ENCODE data around the gene SPATA31C2.
"Not testable (repeated sequence)": the region's sequence is repeated elsewhere in the genome, so short reads cannot be mapped to it uniquely, and the experiment has no call there.

SPATA31C2 gene

DNA sequence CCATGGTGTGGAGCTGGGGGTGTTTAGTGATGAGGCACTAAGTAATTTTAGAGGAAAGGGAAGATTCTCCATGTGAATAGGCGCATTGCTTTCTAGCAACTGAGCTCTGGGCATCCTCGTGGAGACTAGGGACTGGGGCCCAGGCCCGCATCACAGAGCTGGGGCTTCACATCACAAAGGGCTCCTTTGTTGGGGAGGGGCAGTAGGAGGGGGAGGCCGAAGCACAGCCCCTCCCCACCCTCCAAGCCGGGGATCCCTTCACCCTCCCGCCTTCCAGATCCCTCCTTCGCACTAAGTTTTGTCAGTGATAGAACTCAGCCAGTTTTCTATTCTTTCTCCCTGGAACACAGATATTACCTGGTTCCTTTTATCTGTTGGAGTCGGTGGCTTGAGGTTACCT lies at the start of gene SPATA31C2:
SPATA31C2 (minus strand) TSS at position 101 of the 400 bp plus-strand sequence; CDS start at position 72, 29 bp downstream.
- DNase-seq, result not testable (repeated sequence)

DNA sequence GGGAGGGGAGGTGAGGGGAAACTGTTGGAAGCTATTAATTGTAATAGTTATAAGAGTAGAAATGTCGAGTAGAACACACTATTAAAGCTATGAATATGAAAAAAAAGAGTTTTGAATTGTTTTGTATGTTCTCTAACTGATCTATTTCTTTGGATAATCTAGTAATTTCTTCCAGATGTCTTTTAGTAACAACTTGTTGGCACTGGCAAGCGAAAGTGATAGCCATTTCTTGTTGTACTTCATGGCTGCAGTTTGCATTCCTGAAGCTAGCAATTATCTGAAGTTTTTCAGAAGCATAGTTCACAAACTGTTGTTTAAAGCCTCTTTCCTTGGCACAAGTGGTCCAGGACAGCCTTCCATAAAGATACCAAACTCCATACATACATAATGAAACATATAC lies 49.4 kb upstream of the SPATA31C2 start:
- no peak for DNase-seq

DNA sequence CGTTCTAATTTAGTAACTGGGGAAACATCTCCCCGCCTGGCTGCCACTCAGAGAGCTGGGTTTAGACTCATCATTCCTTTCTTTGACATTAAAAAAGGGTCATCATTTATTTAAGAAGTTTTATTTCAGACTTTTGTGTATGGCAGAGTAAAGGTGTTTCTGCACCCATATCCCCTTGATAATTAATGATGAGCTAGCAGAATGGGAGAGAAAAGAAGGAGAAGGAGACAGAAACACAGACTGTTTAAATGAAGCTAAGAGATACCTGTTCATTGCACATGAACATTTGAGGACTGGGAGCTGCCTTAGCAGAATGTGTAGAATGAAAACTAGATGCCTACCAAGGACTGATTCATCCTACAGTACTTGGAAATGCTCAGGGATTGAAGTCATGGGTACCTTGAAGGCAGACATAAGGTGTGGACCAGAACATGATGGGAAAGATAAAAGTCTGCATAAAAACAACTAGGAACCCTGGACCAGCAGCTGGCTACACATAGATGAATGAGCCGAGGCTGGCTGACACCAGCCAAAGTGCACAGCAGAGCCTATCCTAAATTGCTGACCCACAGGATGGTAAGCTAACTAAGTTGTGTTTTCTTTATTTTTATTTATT lies 48.3 kb upstream of the SPATA31C2 start:
- no peak for DNase-seq

DNA sequence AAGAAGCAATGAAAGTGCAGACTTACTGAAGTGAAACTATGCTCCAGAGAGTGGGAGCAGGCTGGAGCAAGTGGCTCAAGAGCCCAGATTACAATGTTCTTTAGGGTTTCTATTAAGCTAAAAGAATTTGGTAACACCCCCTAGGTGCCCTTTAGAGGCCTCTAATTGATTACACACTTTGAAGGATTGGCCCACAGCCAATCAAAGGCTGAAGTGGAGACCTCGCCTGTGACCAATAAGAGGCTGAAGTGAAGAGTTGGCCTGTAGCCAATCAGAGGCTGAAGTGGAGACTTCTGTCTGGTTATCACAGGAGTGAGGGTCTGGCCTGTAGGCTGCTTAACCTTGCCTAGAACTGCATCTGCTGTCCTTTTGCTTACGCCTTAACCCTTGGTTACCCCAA lies 46.7 kb upstream of the SPATA31C2 start:
- no peak for DNase-seq

DNA sequence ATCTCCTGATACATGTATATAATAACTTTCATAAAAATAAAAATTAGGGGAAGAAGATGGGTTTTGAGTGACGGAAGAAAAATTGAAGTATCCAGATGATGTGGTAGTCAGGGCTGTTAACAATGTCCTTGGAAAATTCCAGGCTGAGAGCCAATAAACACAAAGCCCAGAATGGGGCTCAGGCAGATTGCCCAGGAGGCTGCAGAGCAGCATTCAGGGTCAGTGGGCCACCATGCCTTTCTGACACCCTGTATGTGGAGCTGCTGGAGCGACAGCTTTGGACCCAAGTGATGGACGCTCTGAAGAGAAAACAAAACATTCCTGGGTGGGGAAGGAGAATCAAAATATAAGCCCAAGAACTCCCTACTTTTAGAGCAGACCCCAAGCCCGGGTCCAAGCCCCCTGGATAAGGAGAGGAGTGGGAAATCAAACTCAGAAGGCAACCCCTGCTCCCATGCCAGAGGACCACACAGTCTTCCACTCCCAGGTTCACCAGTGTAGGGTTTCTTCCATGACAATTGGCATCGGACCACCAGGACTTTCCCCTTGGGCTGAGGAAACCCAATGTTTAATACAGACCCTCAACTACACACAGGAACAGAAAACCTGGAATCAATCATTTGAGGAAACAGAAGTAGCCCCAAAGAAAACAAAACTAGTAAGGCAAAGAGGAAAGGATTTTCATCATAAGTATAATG lies 45.7 kb upstream of the SPATA31C2 start:
- no peak for DNase-seq

DNA sequence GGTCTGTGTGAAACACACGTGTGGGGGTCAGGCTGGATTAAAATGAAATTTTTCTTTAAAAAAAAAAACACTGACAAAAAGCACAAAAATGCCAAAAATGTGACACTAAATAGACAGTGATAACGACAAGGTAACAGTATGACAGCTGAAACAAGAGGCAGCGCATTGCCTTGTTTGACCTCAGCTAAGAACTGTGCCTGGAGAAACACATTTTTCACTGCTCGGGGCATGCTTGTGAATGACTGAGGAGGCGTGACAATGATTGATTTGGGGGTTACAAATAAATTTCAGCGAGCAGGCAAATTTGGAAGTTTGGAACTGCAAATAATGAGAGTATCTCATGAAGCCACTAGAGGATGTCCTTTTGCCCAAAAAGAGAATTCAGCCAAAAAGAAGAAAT lies 44.2 kb upstream of the SPATA31C2 start:
- DNase-seq, result no peak

DNA sequence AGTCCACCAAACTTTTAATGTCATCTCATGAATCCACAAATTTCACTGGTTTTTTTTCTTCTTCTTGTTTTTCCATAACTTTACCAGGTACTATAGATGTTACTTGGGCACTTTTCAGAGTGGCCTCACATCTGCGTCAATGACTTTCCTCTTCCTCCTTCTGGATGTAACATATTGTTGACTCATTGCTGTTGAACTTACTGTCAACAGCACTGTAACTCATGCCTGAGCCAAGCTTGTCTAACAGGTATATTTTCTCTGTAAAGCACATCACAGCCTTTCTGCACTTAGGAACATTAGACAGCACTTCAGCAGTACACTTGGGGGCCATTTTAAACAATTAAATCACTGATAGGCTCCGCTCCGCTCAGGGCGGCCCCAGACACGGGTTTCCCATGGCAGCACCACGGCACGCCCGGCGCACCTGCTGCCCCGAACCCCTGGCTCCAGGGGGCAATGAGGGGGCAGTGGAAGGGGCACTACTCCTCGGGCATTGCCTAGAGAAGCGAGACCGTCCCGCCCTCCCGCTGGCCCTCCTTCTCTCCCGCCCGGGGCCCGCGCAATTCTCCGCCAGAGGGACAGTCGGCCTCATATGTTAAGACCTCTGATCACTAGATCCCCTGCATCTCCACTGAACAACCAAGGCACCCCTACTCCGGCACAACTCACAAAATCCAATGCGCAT lies 41.9 kb upstream of the SPATA31C2 start:
- DNase-seq, result peak in 1 of 2 donors; percentile 12

DNA sequence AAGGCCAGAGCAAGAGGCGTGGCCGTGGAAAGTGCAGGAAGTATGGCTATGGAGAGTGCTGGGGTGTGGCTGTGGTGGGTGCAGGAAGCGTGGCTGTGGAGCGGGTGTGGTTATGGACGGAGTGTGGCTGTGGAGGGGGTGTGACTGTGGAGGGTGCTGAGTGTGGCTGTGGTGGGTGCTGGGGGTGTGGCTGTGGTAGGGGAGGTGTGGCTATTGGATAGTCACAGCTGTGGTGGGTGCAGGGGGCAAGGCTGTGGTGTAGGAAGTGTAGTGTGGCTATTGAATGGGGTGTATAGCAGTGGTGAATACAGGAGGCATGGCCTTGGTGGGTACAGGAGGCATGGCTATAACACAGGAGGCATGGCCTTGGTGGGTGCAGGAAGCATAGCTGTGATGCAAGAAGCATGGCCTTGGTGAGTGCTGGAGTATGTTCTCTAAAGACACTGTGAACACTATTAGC lies 40.8 kb upstream of the SPATA31C2 start:
- no peak for DNase-seq

DNA sequence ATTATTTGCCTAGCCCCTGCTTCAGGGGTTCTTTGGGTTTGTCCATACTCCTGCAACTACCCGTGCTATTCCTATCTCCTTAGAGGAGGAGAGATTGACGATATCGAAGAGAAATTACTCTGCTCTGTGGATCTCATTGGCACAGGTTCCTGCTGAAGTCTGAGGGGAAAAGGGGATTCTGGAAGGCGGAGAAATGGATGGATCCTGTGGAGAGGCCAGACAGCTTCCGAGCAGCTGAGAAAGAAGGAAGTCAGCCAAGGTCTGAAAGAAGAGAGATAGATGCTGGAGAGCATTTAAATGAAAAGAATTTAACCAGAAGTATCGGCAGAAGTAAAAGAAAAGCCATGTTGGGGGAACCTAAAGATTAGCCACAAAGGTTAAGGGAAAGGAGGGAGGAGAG lies 40.4 kb upstream of the SPATA31C2 start:
- no peak for DNase-seq

DNA sequence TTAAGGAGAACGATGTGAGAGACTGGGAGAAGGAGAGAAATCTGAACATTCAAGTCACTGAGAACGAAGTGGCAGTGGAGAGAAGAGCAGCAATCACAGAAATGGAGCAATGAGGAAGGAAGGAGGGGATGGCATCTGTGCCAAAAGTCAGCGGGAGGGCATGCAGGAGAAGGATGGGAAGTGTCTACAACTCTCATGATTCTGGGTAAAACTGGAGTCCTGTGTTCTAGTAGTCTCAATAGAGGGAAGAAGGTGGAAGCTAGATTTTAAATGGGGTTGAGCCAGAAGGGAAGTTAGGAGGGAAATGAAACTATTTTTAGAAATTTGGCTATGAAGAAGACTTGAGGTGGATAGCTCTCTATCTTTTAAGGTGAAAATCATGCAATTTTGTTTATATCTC lies 39.1 kb upstream of the SPATA31C2 start:
- peak in 1 of 2 donors; percentile 12 for DNase-seq

DNA sequence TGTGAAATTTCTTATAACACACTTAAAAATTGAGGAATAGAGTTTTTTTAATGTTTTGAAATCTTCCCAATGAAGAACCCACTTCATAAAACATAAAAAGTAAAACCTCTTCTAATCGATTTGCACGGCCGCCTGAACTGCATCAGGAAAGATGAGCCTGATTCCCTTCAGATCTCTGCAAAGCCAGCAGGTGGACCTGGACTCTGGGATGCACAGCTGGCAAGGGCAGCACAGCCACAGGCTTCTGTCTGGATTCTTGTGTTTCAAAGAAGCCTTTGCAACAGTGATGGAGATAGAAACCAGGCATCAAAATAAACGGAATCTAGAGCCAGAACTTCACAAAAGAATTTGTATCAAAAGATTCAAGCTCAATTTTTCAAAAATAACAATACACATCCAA lies 36.0 kb upstream of the SPATA31C2 start:
- no peak for DNase-seq

DNA sequence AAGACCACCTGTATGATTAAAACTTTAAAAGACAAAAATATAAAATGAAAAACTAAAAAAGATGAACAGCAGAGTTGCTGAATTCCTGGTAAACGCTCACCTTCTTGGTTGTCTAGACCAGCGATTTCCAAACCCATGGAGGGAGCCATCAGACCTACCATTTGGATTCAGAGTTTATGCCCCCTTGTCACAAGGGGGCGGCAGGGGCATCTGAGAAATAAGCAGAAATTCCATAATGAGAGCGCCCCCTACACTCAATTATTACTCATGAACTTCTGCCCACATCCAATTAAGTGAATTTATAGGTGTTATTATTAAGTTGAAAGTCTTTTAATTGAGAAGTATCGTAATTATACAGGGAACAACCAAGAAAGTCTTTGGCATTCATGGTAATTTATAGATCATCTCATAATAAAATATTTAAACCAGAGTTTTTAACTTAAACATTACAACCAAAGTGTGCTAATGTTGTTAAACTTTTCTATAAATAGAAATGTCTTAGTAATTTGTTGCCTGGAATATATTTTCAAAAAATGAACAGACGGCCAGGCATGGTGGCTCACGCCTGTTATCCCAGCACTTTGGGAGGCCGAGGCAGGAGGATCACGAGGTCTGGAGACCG lies 35.2 kb upstream of the SPATA31C2 start:
- DNase-seq, result peak; percentile 61 to 78

DNA sequence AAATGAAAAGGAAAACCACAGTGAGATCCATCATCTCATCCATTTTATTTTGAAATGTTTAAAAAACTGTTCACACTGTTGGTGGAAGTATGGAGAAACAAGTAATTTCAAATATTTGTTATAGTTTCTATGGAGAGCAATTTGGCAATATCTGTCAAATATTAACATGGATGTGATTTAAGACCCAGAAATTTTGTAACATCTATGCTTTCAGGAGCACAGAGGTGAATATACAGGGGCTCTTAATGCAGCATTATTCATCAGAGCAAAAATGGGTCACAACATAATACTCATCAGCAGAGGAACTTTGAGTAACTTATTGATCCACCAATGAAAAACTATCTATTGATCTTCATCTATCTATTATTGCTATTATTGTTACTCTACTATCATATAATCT lies 31.4 kb upstream of the SPATA31C2 start:
- DNase-seq, result peak in 1 of 2 donors; percentile 2

DNA sequence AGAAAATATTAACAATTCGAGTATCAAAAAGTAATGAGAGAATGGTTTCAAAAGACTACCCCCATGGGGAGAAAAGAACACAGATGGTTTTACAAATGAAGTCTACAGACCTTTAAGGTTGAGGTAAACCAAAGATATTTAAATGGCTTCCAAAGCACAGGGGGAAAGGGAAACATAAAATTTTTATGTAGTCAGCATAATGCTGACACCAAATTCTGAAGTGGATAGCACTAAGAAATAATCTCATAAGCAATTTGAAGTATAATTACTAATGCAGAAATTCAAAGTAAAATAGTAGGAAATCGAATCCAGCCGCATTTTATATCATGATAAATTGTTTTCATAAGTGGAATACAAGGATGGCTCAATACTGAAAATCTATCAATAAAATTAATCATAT lies 30.3 kb upstream of the SPATA31C2 start:
- no peak for DNase-seq

DNA sequence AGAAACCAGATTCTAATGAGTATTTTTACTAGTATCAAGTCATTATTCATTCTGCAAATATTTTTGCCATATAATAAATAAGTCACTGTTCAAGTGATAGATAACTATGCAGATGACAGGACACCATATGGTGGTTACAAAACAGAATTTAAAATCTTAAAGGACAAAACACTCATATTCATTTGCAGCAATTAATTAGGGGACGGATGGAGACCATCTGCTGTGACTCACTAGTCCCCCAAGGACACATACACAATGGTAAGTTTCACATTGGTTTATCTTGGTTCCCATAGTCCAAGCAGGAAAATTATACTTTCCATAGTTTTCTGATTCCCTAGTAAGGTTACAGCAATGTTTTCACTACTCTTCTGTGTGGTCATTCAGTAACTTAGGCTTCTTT lies 28.4 kb upstream of the SPATA31C2 start:
- no peak for DNase-seq

DNA sequence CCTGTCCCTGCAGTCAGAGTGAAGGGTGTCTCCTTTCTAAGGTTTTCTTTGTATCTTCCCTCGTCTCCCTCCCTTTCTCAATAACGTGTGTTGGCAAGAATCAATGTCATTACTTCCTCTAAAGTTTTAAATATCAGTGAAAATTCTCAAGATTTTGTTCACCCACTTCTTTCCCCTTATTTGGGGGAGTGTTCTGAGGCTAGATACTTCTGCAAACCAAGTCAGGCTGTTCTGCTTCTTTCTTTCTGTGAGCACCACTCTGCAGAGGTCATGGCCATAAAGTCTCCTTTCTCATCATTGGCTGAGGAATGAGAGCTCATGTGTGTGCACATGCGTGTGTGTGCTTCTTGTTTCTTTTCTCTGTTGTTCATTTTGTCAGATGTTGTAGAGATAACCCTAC lies 26.6 kb upstream of the SPATA31C2 start:
- DNase-seq, result peak; percentile 46 to 57

DNA sequence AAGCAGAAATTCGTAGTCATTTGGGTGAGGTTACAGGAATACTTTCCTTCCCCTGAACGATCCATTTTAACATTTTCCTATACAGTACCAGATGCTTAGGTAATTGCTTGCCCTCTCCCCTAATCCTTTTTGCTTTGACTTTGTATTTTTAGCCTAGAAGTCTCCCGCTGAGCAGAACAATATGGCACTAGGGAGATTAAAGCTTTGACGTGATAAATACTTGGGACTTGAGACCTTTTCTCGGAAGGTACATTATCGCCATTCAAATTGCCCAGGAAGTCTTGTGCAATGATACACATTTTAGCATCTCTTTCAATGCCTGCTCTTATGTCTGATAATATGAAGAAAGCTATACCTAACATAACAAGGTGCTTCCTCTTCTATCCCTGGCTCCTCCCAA lies 22.9 kb upstream of the SPATA31C2 start:
- no peak for DNase-seq

DNA sequence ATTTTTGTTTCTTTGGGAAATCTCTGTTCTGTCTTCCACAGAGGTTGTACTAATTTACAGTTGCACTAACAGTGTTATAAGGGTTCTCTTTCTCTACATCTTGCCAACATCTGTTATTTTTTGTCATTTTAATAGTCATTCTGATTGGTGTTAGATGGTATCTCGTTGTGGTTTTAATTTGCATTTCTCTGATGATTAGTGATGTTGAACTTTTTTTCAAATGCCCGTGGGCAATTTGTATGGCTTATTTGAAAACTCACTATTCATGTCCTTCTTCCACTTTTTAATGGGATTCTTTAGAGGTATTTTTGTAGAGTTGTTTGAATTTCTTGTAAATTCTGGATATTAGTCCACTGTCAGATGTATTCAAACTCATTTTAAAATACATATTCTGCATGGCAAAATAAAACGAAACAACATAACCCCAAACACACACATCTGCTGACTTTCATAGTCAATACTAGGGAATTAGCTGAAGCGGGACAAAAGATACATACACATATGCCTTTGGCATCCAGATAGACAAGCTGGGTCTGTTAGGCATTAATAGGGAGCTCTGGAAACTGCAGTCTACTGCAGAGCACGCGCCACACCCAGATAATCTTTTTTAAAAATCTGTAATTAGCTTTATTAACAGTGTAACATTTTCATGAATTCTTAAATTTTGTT lies 5.8 kb upstream of the SPATA31C2 start:
- no peak for DNase-seq

DNA sequence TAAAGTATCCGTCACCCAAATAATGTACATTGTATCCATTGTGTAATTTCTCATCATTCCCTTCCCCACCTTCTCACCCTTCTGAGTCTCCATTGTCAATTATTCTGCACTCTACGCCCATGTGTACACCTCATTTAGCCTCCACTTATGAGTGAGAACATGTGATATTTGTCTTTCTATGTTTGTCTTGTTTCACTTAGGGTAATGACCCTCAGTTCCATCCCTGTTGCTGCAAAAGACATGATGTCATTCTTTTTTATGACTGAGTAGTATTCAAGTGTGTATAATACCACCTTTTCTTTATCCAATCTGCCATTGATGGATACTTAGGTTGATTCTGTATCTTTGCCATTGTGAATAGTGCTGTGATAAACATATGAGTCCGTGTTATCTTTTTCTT lies 4.9 kb upstream of the SPATA31C2 start:
- no peak for DNase-seq

DNA sequence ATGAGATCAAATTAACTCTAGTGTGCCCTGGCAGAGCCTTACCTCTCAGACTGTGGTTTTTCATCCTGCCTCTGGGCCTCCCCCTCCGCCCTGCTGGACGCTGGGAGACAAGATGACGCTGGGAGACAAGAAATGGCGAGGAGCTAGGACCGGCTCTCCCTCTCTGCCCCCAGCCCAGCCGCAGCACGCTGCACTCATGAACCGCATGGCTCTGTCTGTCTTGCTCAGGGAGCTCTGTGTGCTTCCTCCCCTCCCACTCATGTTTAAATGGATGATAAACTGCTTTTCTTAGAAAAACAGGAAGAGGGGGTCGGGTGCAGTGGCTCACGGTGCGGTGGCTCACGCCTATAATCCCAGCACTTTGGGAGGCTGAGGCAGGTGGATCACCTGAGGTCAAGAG lies 4.7 kb downstream of the SPATA31C2 start:
- DNase-seq, result peak; percentile 12 to 44

DNA sequence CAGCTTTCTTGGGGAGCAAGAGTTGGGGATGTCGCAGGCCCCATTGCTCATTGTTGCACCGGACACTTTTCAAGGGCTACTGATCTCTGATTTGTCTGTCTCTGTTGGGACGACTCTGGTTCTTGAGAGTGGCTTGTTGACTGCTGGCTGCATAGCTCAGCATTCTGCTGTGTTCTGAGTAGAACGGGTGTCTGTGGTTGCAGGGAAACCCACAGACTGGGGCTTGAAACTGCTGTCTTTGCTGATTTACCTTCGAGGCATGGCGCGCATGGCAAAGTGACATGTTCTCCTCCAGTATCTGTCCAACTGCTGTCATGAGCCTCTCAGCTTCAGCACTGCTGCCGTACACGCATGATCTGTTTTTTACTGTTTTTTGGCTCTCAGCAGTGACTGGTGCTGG lies 8.7 kb downstream of the SPATA31C2 start:
- DNase-seq, result not testable (repeated sequence)

DNA sequence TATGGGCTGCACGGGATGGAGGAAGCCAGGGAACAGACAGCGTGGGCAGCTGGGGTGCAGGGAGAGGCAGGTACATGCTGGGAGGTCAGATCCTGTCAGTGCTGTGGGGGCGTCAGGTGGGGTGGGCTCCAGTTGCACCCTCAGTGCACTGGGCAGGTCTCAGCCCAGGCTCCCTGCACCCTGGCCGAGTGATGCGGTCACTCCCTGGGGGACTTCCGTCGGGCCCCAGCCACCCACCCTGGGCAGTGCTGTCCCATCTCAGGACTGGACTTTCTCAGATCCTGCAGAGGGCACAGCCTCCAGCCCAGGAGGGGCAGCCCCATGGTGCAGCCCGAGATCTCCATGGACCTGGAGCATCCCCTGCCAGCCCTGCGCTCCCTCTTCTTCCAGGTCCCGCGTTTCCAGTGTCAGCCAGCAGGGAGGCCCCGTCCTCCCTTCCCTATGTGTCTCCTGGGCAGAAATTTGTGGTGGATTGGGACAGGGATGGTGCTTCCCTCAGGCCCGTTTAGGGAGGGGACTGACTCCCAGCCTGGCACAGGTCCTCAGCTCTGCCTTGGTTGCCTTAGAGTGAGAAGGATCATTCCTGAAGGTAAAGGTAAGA lies 10.5 kb downstream of the SPATA31C2 start:
- not testable (repeated sequence) for DNase-seq

DNA sequence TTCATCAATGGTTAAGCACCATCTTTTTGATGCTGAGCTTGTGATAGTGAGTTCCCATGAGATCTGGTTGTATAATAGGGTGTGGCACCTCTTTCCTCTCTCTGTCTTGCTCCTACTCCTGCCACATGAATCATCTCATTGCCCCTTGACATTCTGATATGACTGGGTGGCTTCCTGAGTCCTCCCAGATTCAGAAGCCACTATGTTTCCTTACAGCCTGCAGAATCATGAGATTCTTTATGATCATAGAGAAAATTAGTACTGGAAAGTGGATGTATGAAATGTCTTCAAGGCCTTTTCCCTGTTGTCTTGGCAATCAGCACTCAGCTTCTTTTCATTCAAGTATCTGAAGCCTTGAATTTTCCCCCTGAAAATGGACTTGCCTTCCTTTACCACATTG lies 14.9 kb downstream of the SPATA31C2 start:
- not testable (repeated sequence) for DNase-seq

Measured in inflammatory macrophage treated with lipopolysaccharide for 1 hour (primary cell).